HG03039 (cell line): Measurements from ENCODE around the gene LCN9.

Experiments used
- ATAC-seq: cut with Tn5 transposase; IDR thresholded peaks from one replicate; pipeline ENCODE4 v1.9.1; 2021; ENCODE audit warnings: mild to moderate bottlenecking, moderate library complexity; ENCODE audit not compliant: unreplicated experiment

LCN9 gene

DNA sequence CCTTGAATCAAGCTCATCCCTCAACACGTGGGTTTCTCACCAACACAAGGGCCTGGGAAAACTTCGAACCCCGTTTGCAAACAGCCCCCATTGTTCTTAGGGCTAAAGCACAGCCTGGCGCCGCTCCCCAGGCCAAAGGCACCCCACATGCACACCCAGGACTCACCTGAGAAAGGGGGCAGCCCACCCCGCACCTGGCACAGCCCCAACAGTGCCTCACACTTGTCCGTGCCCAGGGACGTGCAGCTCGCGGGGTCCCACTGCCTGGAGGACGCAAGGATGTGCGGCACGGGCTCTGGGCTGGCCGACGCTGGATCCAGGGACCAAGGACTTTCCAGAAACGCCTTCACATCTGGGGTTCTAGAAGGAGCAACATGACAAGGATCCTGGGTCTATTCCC is 33.3 kb downstream of the LCN9 start:
- no peak for ATAC-seq

DNA sequence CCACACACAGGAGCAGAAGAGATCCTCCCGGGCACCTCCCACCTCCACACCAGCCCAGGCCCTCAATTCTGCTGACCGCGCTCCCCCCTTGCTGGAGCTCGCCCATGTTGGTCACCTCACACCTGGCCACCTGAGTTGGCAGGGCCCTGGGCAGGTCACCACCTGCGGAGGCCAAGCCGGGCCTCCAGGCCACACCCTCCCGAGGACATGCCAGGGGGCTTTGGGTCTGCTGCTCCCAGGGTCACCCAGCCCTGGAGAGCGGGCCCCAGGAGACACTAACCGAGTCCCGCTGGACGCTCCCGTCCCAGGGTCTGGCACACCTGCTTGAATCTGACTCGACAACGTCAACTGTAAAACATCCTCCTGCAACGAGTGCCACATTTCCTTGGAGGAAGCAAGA is 34.1 kb downstream of the LCN9 start:
- no peak for ATAC-seq

DNA sequence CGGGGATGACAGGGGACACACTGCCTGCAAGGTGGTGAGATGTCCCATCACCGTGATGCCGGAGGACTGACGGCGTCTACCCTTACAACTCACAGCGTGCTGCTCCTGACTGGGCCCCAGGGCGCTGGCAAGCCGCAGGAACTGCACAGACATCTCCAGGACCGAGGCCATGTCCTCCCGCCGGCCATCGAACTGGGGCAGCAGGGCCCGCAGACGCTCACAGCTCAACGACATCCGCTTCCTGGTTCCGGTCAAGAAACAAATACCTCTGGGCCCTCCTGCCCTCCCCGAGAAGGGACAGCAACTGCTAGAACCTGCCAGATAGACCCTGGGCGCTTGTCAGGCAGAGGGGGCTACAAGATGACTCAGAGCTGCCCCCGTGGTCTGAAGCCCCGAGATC is 35.1 kb downstream of the LCN9 start:
- ATAC-seq, result no peak

DNA sequence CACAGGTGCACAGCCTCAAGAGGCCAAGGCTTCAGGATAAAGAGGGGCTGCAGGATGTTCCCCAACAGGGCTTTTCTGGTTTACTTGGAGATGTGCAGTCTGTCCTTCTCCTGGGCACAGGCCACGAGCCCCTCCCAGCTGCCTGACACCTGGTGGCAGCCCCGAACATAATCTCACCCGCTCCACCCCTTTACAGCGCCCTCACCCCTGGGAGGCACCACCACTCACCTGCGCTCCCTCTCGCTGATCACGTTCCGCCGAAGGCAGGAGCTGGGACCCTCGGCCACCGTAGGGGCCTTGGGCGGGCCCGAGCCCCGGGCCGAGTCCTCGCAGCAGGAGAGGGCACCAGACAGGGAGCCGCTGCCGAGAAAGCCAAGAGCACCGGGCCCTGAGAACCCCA is 35.7 kb downstream of the LCN9 start:
- ATAC-seq, result no peak

GRCh38 chr9:135699440-135699839 is 36.3 kb downstream of the LCN9 start, which contains the start of gene SOHLH1:
SOHLH1 (minus strand) TSS chr9:135699481; CDS start chr9:135699467, 14 bp downstream.
- ATAC-seq, result no peak

GRCh38 chr9:135700525-135700924 is 37.4 kb downstream of the LCN9 start:
- ATAC-seq, result no peak

- ATAC-seq, result no peak
Observed at GRCh38 chr9:135701067-135701958, 38.2 kb downstream of the LCN9 start.

DNA sequence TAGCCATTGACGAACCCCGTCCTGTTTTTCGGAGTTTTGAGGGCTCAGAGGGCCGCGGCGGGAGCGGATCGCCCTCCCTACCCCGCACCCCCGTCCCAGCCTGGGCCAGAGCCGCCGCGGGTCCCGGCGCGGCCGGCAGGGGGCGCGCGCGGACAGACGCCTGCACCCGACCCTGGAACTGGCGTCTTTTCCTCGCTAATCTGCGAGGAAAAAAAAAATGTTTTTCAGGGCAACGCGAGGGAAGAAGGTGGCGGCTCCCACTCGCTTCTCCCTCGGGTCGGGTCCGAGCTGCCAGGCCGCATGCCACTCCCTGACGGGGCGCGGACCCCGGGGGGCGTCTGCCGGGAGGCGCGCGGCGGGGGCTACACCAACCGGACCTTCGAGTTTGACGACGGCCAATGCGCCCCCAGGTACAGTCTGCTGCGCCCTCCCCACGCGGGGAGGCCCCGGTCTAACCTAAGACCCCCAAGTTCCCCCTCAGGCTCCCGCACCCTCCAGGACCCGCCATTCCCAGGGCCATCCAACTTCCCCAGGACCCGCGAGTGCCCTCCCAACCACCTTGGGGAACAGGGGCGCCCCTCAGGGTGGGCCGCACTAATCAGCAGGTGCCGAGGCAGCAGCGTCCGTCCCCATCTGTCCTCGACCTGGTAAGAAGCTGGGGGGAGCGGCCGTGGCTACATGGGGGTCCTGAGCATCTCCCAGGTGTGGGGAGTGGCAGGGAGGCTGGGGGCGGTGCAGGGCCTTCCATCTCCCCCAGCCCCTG is 39.0 kb downstream of the LCN9 start, which contains the start of gene KCNT1:
Gene KCNT1 (plus strand): TSS at position 227 of the 763 bp plus-strand sequence. CDS start 74 bp downstream, at position 301.
- ATAC-seq, result no peak

DNA sequence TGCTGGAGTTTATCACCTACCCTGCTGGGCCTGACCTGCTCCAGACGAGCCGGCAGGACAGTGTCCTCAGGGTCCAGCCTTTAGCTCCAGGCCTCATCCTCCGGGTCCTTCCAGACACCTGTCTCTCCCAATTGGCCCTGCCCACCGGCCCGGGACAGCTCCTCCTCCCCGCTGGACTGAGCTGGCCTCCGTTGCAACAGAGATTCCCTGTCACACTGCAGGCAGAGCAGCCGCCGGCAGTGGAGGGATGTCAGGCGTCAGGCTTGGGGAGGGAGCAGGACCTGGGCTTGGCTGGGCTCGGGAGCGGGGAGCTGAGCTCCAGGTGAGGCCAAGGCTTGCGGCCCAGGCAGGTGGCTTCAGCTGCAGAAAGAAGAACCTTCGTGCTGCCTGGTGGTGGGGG is 40.6 kb downstream of the LCN9 start:
- ATAC-seq, result no peak

- no peak for ATAC-seq
Observed at GRCh38 chr9:135704483-135704882, 41.4 kb downstream of the LCN9 start.

DNA sequence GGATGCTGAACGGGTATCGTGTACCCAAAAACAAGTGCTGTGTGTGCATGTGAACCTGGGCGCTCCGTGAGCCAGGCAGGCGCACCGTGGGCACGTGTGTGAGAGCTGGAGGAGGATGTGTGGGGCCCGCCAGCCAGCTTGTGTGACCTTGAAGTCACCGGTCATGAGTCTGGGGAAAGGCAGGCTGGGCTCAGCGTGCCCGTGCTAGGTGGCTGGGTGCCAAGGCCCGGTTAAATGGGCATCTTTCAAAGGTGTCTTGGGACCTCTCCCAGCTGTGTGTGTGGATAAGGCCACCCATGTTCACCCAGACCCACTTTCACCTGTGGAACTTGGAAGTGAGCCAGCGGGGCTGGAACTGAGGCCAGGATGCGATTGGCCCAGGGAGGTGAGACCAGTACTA is 42.3 kb downstream of the LCN9 start:
- no peak for ATAC-seq

DNA sequence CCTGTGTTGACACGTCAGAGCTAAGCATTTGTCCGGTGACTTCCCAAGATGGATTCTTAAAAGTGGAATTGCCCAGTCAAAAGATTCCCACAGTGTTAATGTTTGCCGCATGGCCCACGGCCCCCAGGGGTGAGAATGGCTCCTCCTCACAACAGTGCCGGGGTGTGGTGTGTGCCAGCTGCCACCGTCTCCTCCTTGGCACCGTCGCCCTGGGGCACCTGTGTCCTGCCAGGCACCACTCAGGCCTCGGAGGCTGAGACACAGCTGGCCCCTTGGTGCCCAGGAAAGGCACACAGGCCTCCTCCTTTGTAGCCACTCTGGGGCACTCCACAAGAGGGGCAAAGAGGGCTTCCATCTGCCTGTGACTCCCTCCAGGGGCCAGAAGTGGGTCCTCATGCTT is 43.2 kb downstream of the LCN9 start:
- no peak for ATAC-seq

DNA sequence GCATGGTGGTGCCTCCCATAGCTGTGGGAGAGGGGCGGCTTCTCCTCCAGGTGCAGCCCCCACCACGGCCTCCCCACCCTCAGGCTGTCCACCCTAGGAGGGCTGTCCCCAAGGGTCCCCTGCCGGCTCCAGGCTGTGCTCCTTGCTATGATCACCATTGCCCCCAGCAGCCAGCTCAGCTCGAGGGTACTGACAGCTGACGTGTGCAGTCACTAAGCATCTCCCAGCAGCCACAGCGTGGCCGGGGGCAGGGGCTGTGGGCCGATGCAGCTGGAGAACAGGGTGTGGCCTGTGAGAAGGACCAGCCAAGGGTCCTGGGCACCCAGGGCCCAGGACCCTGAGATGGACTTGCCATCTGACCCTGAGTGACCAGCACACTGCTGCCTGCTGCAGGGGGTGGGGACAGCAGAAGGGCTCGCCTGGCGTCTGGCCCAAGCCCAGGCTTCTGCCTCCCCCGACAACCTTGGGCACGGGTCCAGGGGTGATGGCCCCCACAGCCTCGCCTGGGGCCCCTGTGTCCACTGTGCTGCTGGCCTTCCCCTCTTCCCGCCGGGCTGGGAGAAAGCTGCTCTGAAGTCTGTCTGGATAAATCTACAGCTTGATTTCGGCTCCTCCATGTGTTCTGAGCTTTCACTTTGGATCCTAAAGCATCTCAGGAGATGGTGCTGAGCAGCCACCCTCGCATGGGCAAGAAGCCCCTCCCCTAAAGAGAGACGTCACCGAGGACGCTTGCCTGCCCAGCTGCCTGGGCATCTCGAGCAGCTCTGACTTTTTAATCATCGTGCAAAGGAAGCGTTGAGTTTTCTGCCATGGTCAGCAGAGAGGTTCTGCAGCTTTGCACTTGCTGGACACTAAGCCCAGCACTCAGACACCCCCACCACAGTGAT is 44.4 kb downstream of the LCN9 start:
- no peak for ATAC-seq

DNA sequence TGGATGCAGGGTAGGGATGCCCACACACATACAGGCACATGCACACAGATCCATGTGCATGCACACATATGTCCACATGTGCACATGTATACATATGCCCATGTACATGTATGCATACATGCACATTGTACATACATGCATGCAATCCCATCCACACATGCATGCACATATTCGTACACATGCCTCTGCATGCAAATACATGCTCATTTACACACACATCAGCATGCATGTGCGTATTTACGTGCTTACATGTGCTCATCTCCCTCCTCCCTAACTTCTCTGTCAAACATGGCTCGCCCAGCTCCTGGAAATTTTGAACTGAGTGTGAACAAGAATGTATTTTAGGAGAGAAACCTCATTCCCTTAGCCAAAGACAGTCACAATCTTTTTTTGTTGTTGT is 45.1 kb downstream of the LCN9 start:
- ATAC-seq, result no peak

- no peak for ATAC-seq
Observed at GRCh38 chr9:135711391-135711790, 48.3 kb downstream of the LCN9 start.

DNA sequence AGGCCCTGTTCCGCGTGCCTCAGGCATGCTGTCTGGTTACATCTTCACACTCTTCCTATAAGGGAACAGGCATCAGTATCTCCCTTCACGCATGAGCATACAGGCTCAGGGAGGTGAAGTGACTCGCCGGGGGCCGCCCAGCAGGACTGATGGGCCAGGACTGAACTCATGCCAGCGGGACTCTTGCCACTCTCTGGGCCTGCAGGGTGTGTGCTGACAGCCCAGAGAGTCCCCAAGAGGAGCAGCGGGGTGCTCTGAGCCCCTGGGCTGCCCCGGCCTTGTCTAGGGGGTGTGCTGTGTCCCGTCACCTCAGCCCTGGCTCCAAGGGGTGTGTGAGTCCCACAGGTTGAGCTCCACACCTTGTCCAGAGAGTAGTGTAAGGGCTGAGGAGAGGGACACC is 48.8 kb downstream of the LCN9 start:
- no peak for ATAC-seq

- no peak for ATAC-seq
Observed at GRCh38 chr9:135712613-135713295, 49.6 kb downstream of the LCN9 start.

- no peak for ATAC-seq
Observed at GRCh38 chr9:135714242-135715055, 51.3 kb downstream of the LCN9 start.

DNA sequence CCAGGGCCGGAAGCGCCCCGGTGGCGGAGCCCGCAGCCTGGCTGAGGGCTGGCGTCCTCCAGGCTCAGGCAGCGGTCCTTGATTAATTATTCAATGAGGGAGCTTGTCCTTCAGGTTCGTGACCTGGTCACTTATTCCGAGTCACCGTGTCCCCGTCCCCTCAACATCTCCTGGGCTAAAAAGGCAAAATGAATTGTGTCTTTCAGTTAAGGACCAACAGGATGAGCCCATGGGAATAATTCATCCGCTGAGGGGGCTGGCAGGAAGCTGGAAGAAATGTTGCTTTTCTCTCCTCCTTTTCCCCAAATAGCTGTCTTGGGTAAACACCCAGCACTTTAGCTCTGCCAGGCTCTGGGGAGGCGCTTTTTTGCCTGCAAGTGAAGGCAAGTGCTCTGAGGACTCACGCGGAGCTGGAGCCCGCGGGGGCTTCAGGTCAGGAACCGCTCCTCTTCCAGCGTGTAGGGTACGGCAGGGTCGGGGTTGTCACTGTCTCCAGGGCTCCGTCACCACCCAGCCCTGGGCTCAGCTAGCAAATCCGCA is 52.0 kb downstream of the LCN9 start:
- ATAC-seq, result no peak
